ENCODE data around the gene MON2. TPM values are rescaled to one million over a fixed set of nuclear protein-coding genes. Genes with fewer than 3 reads are reported as not detected.
"Not testable (repeated sequence)": the region's sequence is repeated elsewhere in the genome, so short reads cannot be mapped to it uniquely, and the experiment has no call there.

Gene MON2
- total RNA-seq, 1 experiment from 2014 or later = 30.1 TPM

GRCh38 chr12:62448436-62448835, 18.2 kb upstream of the MON2 start:
- DNase-seq (ENCODE audit: low read depth, low spot score) (no peak), ATAC-seq (no peak)
- Histone ChIP-seq H3K9me3 (ENCODE audit: control insufficient read depth, insufficient read depth, low read depth, low read length) (no peaks in the 10 kb centered on the region; the same call in 1 of the 2 replicates), H3K27ac (ENCODE audit: low read length) (no peak overlapping the region), H3K36me3 (ENCODE audit: control insufficient read depth, insufficient read depth, low read length) (no peaks in the 10 kb centered on the region), H3K4me1 (ENCODE audit: control insufficient read depth, insufficient read depth, low read length) (no peaks in the 10 kb centered on the region), H3K27me3 (ENCODE audit: control insufficient read depth, insufficient read depth, low read length) (peaks cover 2% of the 10 kb centered on the region; the same call in 1 of the 2 replicates), H3K4me3 (ENCODE audit: low read depth in 2 of 2, low read length in 2 of 2) (no peak overlapping the region)
- BruUV-seq (replicated peaks) = no TSS peak
- intact Hi-C loops (cut with micrococcal nuclease; ENCODE audit: unreplicated experiment) = no loop called here
- POLR2A ChIA-PET = no interaction called here
- in situ Hi-C loops (cut with HindIII; ENCODE audit: low pct_unique_long_range_greater_than_20kb, low sequenced_read_pairs) = no loop called here
- CTCF ChIA-PET = no interaction called here
- TF ChIP-seq SIN3A (IDR thresholded peaks at IDR 0.05; ENCODE audit: borderline replicate concordance, insufficient read depth, low read depth, low read length) (no peak), REST (IDR thresholded peaks at IDR 0.05; ENCODE audit: insufficient read depth in 1 of 2, low read depth in 2 of 2, low read length in 1 of 2) (no peak), POLR2AphosphoS5 (IDR thresholded peaks at IDR 0.05; ENCODE audit: low read depth, low read length) (no peak), CTCF (IDR thresholded peaks at IDR 0.05) (no peak), TCF7L2 (IDR thresholded peaks at IDR 0.05; ENCODE audit: low read depth, low read length) (no peak)

- H3K27ac ChIP-seq (ENCODE audit: low read length); POLR2A ChIA-PET; intact Hi-C loops (cut with micrococcal nuclease; ENCODE audit: unreplicated experiment); in situ Hi-C loops (cut with HindIII; ENCODE audit: low pct_unique_long_range_greater_than_20kb, low sequenced_read_pairs); DNase-seq (ENCODE audit: low read depth, low spot score); H3K4me3 ChIP-seq (ENCODE audit: low read depth in 2 of 2, low read length in 2 of 2); BruUV-seq (replicated peaks); ATAC-seq; H3K4me1 ChIP-seq (ENCODE audit: control insufficient read depth, insufficient read depth, low read length); H3K36me3 ChIP-seq (ENCODE audit: control insufficient read depth, insufficient read depth, low read length); H3K27me3 ChIP-seq (ENCODE audit: control insufficient read depth, insufficient read depth, low read length); CTCF ChIA-PET; H3K9me3 ChIP-seq (ENCODE audit: control insufficient read depth, insufficient read depth, low read depth, low read length): not testable (repeated sequence)
Measured at GRCh38 chr12:62455429-62455828, 11.2 kb upstream of the MON2 start.

- ChIA-PET CTCF (no interaction called here), POLR2A (no interaction called here)
- Histone ChIP-seq H3K4me3 (ENCODE audit: low read depth in 2 of 2, low read length in 2 of 2) (no peak overlapping the region), H3K4me1 (ENCODE audit: control insufficient read depth, insufficient read depth, low read length) (no peaks in the 10 kb centered on the region), H3K9me3 (ENCODE audit: control insufficient read depth, insufficient read depth, low read depth, low read length) (peaks cover 6% of the 10 kb centered on the region; the same call in 1 of the 2 replicates), H3K36me3 (ENCODE audit: control insufficient read depth, insufficient read depth, low read length) (no peaks in the 10 kb centered on the region), H3K27ac (ENCODE audit: low read length) (no peak overlapping the region), H3K27me3 (ENCODE audit: control insufficient read depth, insufficient read depth, low read length) (no peaks in the 10 kb centered on the region)
- no peak for ATAC-seq
- DNase-seq (ENCODE audit: low read depth, low spot score) = no peak
- BruUV-seq (replicated peaks) = no TSS peak
- TF ChIP-seq TCF7L2 (IDR thresholded peaks at IDR 0.05; ENCODE audit: low read depth, low read length) = no peak
- no peak for TF ChIP-seq POLR2AphosphoS5 (IDR thresholded peaks at IDR 0.05; ENCODE audit: low read depth, low read length)
- no peak for TF ChIP-seq REST (IDR thresholded peaks at IDR 0.05; ENCODE audit: insufficient read depth in 1 of 2, low read depth in 2 of 2, low read length in 1 of 2)
- no peak for TF ChIP-seq SIN3A (IDR thresholded peaks at IDR 0.05; ENCODE audit: borderline replicate concordance, insufficient read depth, low read depth, low read length)
- TF ChIP-seq CTCF (IDR thresholded peaks at IDR 0.05) = no peak
- intact Hi-C loops (cut with micrococcal nuclease; ENCODE audit: unreplicated experiment) (no loop called here), in situ Hi-C loops (cut with HindIII; ENCODE audit: low pct_unique_long_range_greater_than_20kb, low sequenced_read_pairs) (no loop called here)
Measured at GRCh38 chr12:62458626-62459025, 8.0 kb upstream of the MON2 start.
